K562 (cell line): Measurements from ENCODE around the gene SHLD1. TPM values are rescaled to one million over a fixed set of nuclear protein-coding genes. Genes with fewer than 3 reads are reported as not detected.

Source experiments
- ATAC-seq: fragments of 200-7000 bp; cut with Tn5 transposase; 3 replicates; pipeline ENCODE4 v1.9.1; 2020; ENCODE audit warnings: moderate library complexity
- BruUV-seq: library from RNA; stranded (reverse); fragments of 400-500 nt; replicated peaks from 2 replicates; lab custom pipeline; 2021; lab: Mats Ljungman, UMichigan
- CTCF ChIA-PET: fragments of 300-600 bp; formaldehyde crosslinking; extraction: SDS; loops from one replicate; lab custom pipeline; 2021; ENCODE audit warnings: low intra/inter-chr PET ratio; lab: Yijun Ruan, JAX
- POLR2A ChIA-PET: fragments of 300-600, 350-650 bp; sonication (Branson Sonifier 250); formaldehyde crosslinking; extraction: SDS; loops from one replicate; lab custom pipeline; 2021; ENCODE audit warnings: antibody characterized with exemption, inconsistent platforms; lab: Yijun Ruan, JAX
- DNase-seq, 4 experiments: peaks; one replicate each; pipeline versions ENCODE4 v3.0.0 to v3.0.0-alpha.2; 2011 to 2018; ENCODE audit warnings: low spot score in 3 of 4, mixed read lengths in 3 of 4; ENCODE audit errors: extremely low read depth in 1 of 4
- FAIRE-seq: peaks from 2 replicates; lab custom pipeline; 2011; peaks lifted over from hg19 to GRCh38; lab: Jason Lieb, UNC
- H2AFZ ChIP-seq: 2 replicates; pipeline ENCODE4 v1.6.0; 2011; ENCODE audit warnings: low read depth, low read length, control low read depth, inconsistent platforms
- H3K27ac ChIP-seq: fragments of 200-600 bp; 3 replicates; pipeline ENCODE4 v1.8.0; 2011; ENCODE audit warnings: low read depth, mild to moderate bottlenecking, control low read depth, inconsistent platforms, low read length, moderate library complexity, mixed read lengths; ENCODE audit errors: extremely low read depth
- H3K27me3 ChIP-seq, 2 experiments: fragments of 300-600 bp in 1 of 2; 2 replicates in 1 of 2; 3 replicates in 1 of 2; pipeline versions ENCODE4 v1.6.0 to v1.8.0; 2011; ENCODE audit warnings: inconsistent platforms in 2 of 2, low read length in 2 of 2, mild to moderate bottlenecking in 1 of 2, mixed read lengths in 1 of 2, moderate library complexity in 1 of 2; ENCODE audit not compliant: control insufficient read depth in 2 of 2, insufficient read depth in 2 of 2
- H3K36me3 ChIP-seq: fragments of 300-600 bp; 3 replicates; pipeline ENCODE4 v1.8.0; 2011; ENCODE audit warnings: mild to moderate bottlenecking, low read length, inconsistent platforms; ENCODE audit not compliant: control insufficient read depth, insufficient read depth
- H3K4me1 ChIP-seq, 2 experiments: fragments of 200-600 bp in 1 of 2; replicated peaks in 1 of 2; 2 replicates in 1 of 2; 3 replicates in 1 of 2; pipeline versions ENCODE4 v1.5.1 to v1.8.0; 2011; ENCODE audit warnings: inconsistent platforms in 2 of 2, low read length in 2 of 2, mild to moderate bottlenecking in 1 of 2, mixed read lengths in 1 of 2, moderate library complexity in 1 of 2; ENCODE audit not compliant: control insufficient read depth in 2 of 2, insufficient read depth in 2 of 2
- H3K4me2 ChIP-seq: 2 replicates; pipeline ENCODE4 v1.6.1; 2011; ENCODE audit warnings: low read length, control low read depth, inconsistent platforms, mixed read lengths; ENCODE audit not compliant: insufficient read depth
- H3K4me3 ChIP-seq: fragments of 200-600 bp; sonication (generic), shearing (Covaris generic); 2 replicates; pipeline ENCODE4 v1.5.1; 2016; ENCODE audit warnings: control low read depth, inconsistent platforms
- H3K79me2 ChIP-seq: fragments of 200-600 bp; 3 replicates; pipeline ENCODE4 v1.8.0; 2011; ENCODE audit warnings: low read length, inconsistent platforms; ENCODE audit not compliant: control insufficient read depth, insufficient read depth
- H3K9ac ChIP-seq, 2 experiments: 2 replicates each; pipeline versions ENCODE4 v1.6.0 to v1.6.1; 2011; ENCODE audit warnings: low read depth in 2 of 2, low read length in 2 of 2, control low read depth in 1 of 2, inconsistent platforms in 1 of 2, mild to moderate bottlenecking in 1 of 2, mixed read lengths in 1 of 2; ENCODE audit not compliant: insufficient read depth in 1 of 2
- H3K9me1 ChIP-seq: one replicate; pipeline ENCODE4 v1.6.0; 2011; ENCODE audit warnings: inconsistent platforms, mild to moderate bottlenecking, low read length, moderate library complexity; ENCODE audit not compliant: control insufficient read depth, insufficient read depth
- H3K9me3 ChIP-seq: replicated peaks from 2 replicates; pipeline ENCODE4 v1.5.1; 2011; ENCODE audit warnings: low read depth, low read length, inconsistent platforms; ENCODE audit not compliant: control insufficient read depth, insufficient read depth
- H4K20me1 ChIP-seq: replicated peaks from 2 replicates; pipeline ENCODE4 v1.6.1; 2011; ENCODE audit warnings: low read length, inconsistent platforms, mixed read lengths; ENCODE audit not compliant: control insufficient read depth, insufficient read depth
- ATF4 ChIP-seq: fragments of 450-650 bp; formaldehyde crosslinking; IDR thresholded peaks from 2 replicates; pipeline ENCODE4 v1.4.0; 2022; ENCODE audit warnings: mild to moderate bottlenecking, moderate library complexity
- HES1 ChIP-seq: fragments of 450-650 bp; IDR thresholded peaks from 2 replicates; pipeline ENCODE4 v1.6.1; 2016; ENCODE audit warnings: low read depth, mild to moderate bottlenecking, moderate library complexity
- ZNF121 ChIP-seq: sonication (generic); formaldehyde crosslinking; conservative IDR thresholded peaks from 2 replicates; pipeline ENCODE4 v1.8.0; 2022; ENCODE audit warnings: missing genetic modification reagents
- WGBS: fragments of 100-300 bp; shearing (Covaris generic); methylation state at CpG from one replicate; pipeline ENCODE4 v1.1.6; 2016; ENCODE audit warnings: low coverage, mixed read lengths; ENCODE audit not compliant: insufficient coverage; ENCODE audit errors: missing lambda C conversion rate; 5-methylcytosine and 5-hydroxymethylcytosine counted together
- in situ Hi-C: fragments of 300-500 bp; cut with MboI; formaldehyde crosslinking; loops from 4 replicates; pipeline ENCODE4 v1.15.0; 2018; ENCODE audit warnings: inconsistent platforms, mixed read lengths
- intact Hi-C: fragments of 100-400 bp; cut with micrococcal nuclease; formaldehyde crosslinking; loops from 2 replicates; pipeline ENCODE4 v1.14.2; 2022
- polyA plus RNA-seq, 8 experiments: library from polyadenylated mRNA; depleted of rRNA in 4 of 8; stranded (reverse) in 5 of 8; unstranded in 3 of 8; fragments of >200 nt; fragmentation: Nextera tagmentation in 2 of 8; fragmentation: Illumina TruSeq in 1 of 8; extraction: Ambion mirVana in 2 of 8; extraction: Trizol in 1 of 8; gene quantifications; 2 replicates each; pipeline versions ENCODE4 v1.2.1 to v1.2.3, GENCODE V29; 2011 to 2014; ENCODE audit warnings: inconsistent platforms in 1 of 8, missing spikeins in 1 of 8
- total RNA-seq, 7 experiments: library from RNA; depleted of rRNA in 6 of 7; stranded (reverse); fragments of >200 nt in 6 of 7; fragmentation: Illumina TruSeq in 2 of 7; extraction: Trizol in 2 of 7; gene quantifications; 2 replicates each; pipeline versions ENCODE4 v1.2.1 to v1.2.3, GENCODE V29; 2011 to 2021; ENCODE audit warnings: low replicate concordance in 1 of 7
- TF ChIP-seq, protein P1 (sequence below): fragments of 250-450 bp; sonication (Bioruptor Pico); IDR thresholded peaks from 2 replicates; pipeline ENCODE4 v1.5.0; 2021

The SHLD1 gene
- total and polyA plus RNA-seq, 9 of the 15 experiments (the other 6 are each of a cell fraction or from before 2014, with no cell fraction given): 3.7 to 21.6 (median 8.2) TPM

GRCh38 chr20:5797165-5797564, 47.0 kb downstream of the SHLD1 start:
- in situ Hi-C loops (loop anchor here (25.0 kb wide), 1 partner anchor 235 kb away; no protein-coding TSS in a partner anchor), intact Hi-C loops (no loop called here)
- ATAC-seq: no peak
- TF ChIP-seq ZNF121 (CRISPR knock-in tag) (0 out of 2 replicates have a peak, but pooled peaks have one; percentile 29), HES1 (no peak), ATF4 (CRISPR knock-in tag) (no peak)
- TF ChIP-seq, protein P1, sequence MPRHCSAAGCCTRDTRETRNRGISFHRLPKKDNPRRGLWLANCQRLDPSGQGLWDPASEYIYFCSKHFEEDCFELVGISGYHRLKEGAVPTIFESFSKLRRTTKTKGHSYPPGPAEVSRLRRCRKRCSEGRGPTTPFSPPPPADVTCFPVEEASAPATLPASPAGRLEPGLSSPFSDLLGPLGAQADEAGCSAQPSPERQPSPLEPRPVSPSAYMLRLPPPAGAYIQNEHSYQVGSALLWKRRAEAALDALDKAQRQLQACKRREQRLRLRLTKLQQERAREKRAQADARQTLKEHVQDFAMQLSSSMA: no peak
- Histone ChIP-seq H2AFZ (no peak overlapping the region), H3K79me2 (no peaks in the 10 kb centered on the region), H3K4me1 (no peaks in the 10 kb centered on the region; a peak in 1 of 5 replicates), H3K36me3 (no peaks in the 10 kb centered on the region), H3K4me3 (no peak overlapping the region), H3K9ac (no peak overlapping the region), H3K4me2 (no peak overlapping the region), H3K27ac (no peak overlapping the region), H3K9me1 (no peaks in the 10 kb centered on the region), H4K20me1 (no peaks in the 10 kb centered on the region), H3K27me3 (no peaks in the 10 kb centered on the region), H3K9me3 (no peaks in the 10 kb centered on the region)
- BruUV-seq: no TSS peak
- ChIA-PET CTCF (no interaction called here), POLR2A (interaction anchor here (0.7 kb wide), 1 partner anchor 236 kb away, joined by 3 read pairs; no protein-coding TSS in a partner anchor)
- no peak for FAIRE-seq
- DNase-seq: no peak
- WGBS: 17% methylated on average over 1 of the region's 1 CpG
